Karpas-422 (cell line): ENCODE results near the gene C14orf180. TPM values are rescaled to one million over a fixed set of nuclear protein-coding genes. Genes with fewer than 3 reads are reported as not detected.

Experiments
- DNase-seq: peaks from one replicate; pipeline ENCODE4 v3.0.0-alpha.2; 2015
- H2AFZ ChIP-seq: fragments of 200-600 bp; sonication (generic); 2 replicates; pipeline ENCODE4 v1.6.1; 2014; ENCODE audit warnings: antibody characterized with exemption, low read length, mixed read lengths
- H3K27ac ChIP-seq: fragments of 200-600 bp; sonication (generic); 2 replicates; pipeline ENCODE4 v1.5.1; 2014; ENCODE audit warnings: mild to moderate bottlenecking, low read length, moderate library complexity
- H3K27me3 ChIP-seq: fragments of 200-600 bp; sonication (generic); 2 replicates; pipeline ENCODE4 v1.6.1; 2014; ENCODE audit warnings: low read length, mixed read lengths
- H3K36me3 ChIP-seq: fragments of 200-600 bp; sonication (generic); 2 replicates; pipeline ENCODE4 v1.6.1; 2014; ENCODE audit warnings: low read length, mixed read lengths; ENCODE audit not compliant: insufficient read depth
- H3K4me1 ChIP-seq: fragments of 200-600 bp; sonication (generic); 2 replicates; pipeline ENCODE4 v1.6.1; 2014; ENCODE audit warnings: mild to moderate bottlenecking, low read length, mixed read lengths
- H3K4me2 ChIP-seq: fragments of 200-600 bp; sonication (generic); 2 replicates; pipeline ENCODE4 v1.6.1; 2014; ENCODE audit warnings: low read length, low read depth, mild to moderate bottlenecking; ENCODE audit not compliant: poor library complexity, severe bottlenecking
- H3K4me3 ChIP-seq: fragments of 200-600 bp; sonication (generic); 2 replicates; pipeline ENCODE4 v1.5.1; 2014; ENCODE audit warnings: mild to moderate bottlenecking, antibody characterized with exemption, low read length, mixed read lengths
- H3K79me2 ChIP-seq: fragments of 200-600 bp; sonication (generic); 2 replicates; pipeline ENCODE4 v1.6.1; 2014; ENCODE audit warnings: mild to moderate bottlenecking, low read length, mixed read lengths
- H3K9ac ChIP-seq: fragments of 200-600 bp; sonication (generic); 2 replicates; pipeline ENCODE4 v1.6.0; 2014; ENCODE audit warnings: low read length
- H3K9me2 ChIP-seq: fragments of 200-600 bp; sonication (generic), shearing (Covaris generic); replicated peaks from 2 replicates; pipeline ENCODE4 v1.6.0; 2014; ENCODE audit warnings: mild to moderate bottlenecking, low read length, moderate library complexity; ENCODE audit not compliant: insufficient read depth
- H3K9me3 ChIP-seq: fragments of 300-700, 200-600 bp; sonication (generic); 2 replicates; pipeline ENCODE4 v1.6.1; 2014; ENCODE audit warnings: low read length, mixed read lengths
- H4K20me1 ChIP-seq: fragments of 200-600 bp; sonication (generic); 2 replicates; pipeline ENCODE4 v1.6.1; 2014; ENCODE audit warnings: mild to moderate bottlenecking, antibody characterized with exemption, low read length, low read depth; ENCODE audit not compliant: insufficient read depth
- total RNA-seq: library from RNA; depleted of rRNA; stranded (reverse); fragments of >200 nt; shearing (Covaris generic); gene quantifications from 2 replicates; pipeline ENCODE4 v1.2.3, GENCODE V29; 2014; ENCODE audit warnings: low replicate concordance

Gene C14orf180
- total RNA-seq, 1 experiment from 2014 or later, result not detected

DNA sequence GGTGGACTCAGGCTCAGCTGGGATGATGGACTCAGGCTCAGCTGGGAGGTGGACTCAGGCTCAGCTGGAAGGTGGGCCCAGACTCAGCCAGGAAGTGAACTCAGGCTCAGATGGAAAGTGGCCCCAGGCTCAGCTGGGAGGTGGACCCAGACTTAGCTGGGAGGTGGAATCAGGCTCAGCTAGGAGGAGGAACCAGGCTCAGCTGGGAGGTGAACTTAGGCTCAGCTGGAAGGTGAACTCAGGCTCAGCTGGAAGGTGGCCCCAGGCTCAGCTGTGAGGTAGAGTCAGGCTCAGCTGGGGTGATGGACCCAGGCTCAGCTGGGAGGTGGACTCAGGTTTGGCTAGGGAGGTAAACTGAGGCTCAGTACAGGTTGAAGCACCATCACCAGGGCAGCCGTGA lies 21.8 kb upstream of the C14orf180 start:
- H3K36me3 ChIP-seq, result no peaks in the 10 kb centered on the region; the same call in 1 of the 2 replicates
- no peaks in the 10 kb centered on the region for H3K27me3 ChIP-seq
- H3K4me1 ChIP-seq, result peaks cover 98% of the 10 kb centered on the region
- peak overlapping the region; percentile 96 for H3K27ac ChIP-seq
- no peaks in the 10 kb centered on the region for H3K9me2 ChIP-seq
- H3K4me2 ChIP-seq, result peak overlapping the region; percentile 69
- H3K79me2 ChIP-seq, result peaks cover 49% of the 10 kb centered on the region
- H2AFZ ChIP-seq, result no peak overlapping the region
- H3K9me3 ChIP-seq, result no peaks in the 10 kb centered on the region
- DNase-seq, result peak; percentile 60
- H3K4me3 ChIP-seq, result peak overlapping the region; percentile 62
- no peaks in the 10 kb centered on the region for H4K20me1 ChIP-seq
- H3K9ac ChIP-seq, result peak overlapping the region; percentile 80

DNA sequence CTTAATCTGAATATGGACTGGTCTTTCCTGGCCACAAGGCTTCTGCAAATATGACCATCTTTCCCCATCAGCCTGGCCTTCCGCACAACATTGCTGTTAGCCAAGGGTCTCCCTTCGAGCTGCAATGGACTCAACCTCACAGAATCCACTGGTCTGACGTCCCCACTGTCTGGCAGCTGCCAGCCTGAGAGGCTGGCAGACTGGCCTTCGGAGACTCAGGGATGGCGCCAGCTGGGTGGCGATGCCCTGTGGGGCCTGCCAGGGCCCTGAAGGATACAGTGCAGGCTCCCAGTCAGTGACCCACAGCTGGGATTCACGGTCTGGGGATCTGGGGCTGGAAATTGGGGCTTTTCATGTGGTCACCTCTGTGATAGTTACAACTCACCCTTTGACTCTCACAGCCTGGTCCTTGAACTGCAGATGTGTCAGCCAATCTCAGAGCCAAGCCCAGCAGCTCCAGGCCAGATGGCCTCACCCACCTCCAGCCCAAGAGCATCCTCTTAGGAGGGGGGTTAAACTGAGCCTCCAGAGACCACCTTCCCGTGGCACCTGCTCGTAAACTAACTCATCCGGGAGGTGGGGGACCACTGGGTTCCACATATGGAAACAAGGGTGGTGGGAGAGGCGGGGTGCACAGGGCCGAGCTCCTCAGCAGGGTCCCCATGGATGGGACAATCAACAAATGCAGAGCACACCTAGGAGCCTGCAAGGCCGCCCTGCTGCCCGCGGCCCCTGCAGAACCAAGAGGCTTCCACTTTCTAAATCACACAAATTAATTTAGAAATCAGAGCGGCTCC lies 21.1 kb upstream of the C14orf180 start:
- DNase-seq, result peak; percentile 89
- H3K4me2 ChIP-seq, result peak overlapping the region; percentile 69
- H3K27me3 ChIP-seq, result no peaks in the 10 kb centered on the region
- H3K9me2 ChIP-seq, result no peaks in the 10 kb centered on the region
- peak overlapping the region; percentile 62 for H3K4me3 ChIP-seq
- H3K9ac ChIP-seq, result peak overlapping the region; percentile 80
- H3K79me2 ChIP-seq, result peaks cover 49% of the 10 kb centered on the region
- no peaks in the 10 kb centered on the region for H3K9me3 ChIP-seq
- peak overlapping the region; percentile 96 for H3K27ac ChIP-seq
- H3K36me3 ChIP-seq, result no peaks in the 10 kb centered on the region; the same call in 1 of the 2 replicates
- no peaks in the 10 kb centered on the region for H4K20me1 ChIP-seq
- peaks cover 97% of the 10 kb centered on the region for H3K4me1 ChIP-seq
- no peak overlapping the region for H2AFZ ChIP-seq

GRCh38 chr14:104559028-104559803 lies 20.3 kb upstream of the C14orf180 start:
- H2AFZ ChIP-seq, result no peak overlapping the region
- H3K79me2 ChIP-seq, result peaks cover 44% of the 10 kb centered on the region
- DNase-seq, result no peak
- H3K9me2 ChIP-seq, result no peaks in the 10 kb centered on the region
- peak overlapping the region; percentile 80 for H3K9ac ChIP-seq
- peak overlapping the region; percentile 96 for H3K27ac ChIP-seq
- H3K4me2 ChIP-seq, result peak overlapping the region; percentile 69
- no peaks in the 10 kb centered on the region for H4K20me1 ChIP-seq
- no peaks in the 10 kb centered on the region for H3K27me3 ChIP-seq
- peaks cover 97% of the 10 kb centered on the region for H3K4me1 ChIP-seq
- peak overlapping the region; percentile 62 for H3K4me3 ChIP-seq
- no peaks in the 10 kb centered on the region for H3K9me3 ChIP-seq
- H3K36me3 ChIP-seq, result no peaks in the 10 kb centered on the region; the same call in 1 of the 2 replicates

DNA sequence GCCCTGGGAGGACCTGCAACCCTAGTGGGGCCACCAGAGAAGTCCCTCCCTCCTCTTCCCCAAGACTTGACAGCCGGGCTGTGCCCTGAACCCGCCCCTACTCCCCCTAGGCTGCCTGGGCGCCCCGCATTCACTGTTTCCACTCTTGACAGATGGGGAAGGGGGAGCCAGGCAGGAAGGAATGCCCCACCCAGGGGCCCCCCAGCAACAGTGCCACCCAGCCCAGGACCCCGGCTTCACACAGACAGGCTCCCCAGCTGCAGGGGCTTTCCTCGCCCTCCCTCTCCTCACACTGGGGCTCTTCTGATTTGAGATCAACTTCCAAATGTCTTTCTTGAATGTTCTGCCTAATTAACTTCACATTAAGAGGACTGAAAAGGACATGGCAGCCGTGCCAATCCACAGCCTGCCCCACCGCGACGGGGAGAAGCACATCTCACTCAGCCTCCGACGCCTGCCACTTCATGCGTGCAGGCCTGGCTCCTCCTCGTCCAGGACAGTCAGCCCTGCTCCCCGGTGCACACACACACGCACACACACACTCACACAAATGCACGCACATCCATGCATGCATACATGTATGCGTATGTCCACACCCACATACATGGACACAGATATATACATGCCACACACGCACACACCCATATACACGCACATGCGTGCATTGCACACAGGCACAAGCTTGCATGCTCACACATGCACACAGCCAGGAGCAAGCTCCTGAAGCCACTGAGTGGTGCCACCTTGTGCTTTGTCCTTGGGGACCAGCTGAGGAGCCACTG lies 19.6 kb upstream of the C14orf180 start:
- Histone ChIP-seq H4K20me1 (no peaks in the 10 kb centered on the region; the same call in 1 of the 2 replicates), H3K36me3 (no peaks in the 10 kb centered on the region; the same call in 1 of the 2 replicates), H3K79me2 (peaks cover 37% of the 10 kb centered on the region), H3K4me1 (peaks cover 97% of the 10 kb centered on the region), H3K9me3 (no peaks in the 10 kb centered on the region), H3K4me3 (peak overlapping the region; percentile 62), H3K9ac (peak overlapping the region; percentile 80), H2AFZ (no peak overlapping the region), H3K9me2 (no peaks in the 10 kb centered on the region), H3K4me2 (peak overlapping the region; percentile 69), H3K27ac (peak overlapping the region; percentile 96), H3K27me3 (no peaks in the 10 kb centered on the region)
- peak; percentile 90 for DNase-seq

GRCh38 chr14:104560586-104560945 lies 19.0 kb upstream of the C14orf180 start:
- Histone ChIP-seq H3K9me2 (no peaks in the 10 kb centered on the region), H2AFZ (no peak overlapping the region), H3K27ac (peak overlapping the region; percentile 96), H3K9me3 (no peaks in the 10 kb centered on the region), H3K4me2 (peak overlapping the region; percentile 69), H3K36me3 (no peaks in the 10 kb centered on the region; the same call in 1 of the 2 replicates), H3K4me3 (peak overlapping the region; percentile 47; the same call in 1 of the 2 replicates), H4K20me1 (no peaks in the 10 kb centered on the region; the same call in 1 of the 2 replicates), H3K9ac (peak overlapping the region; percentile 80), H3K4me1 (peaks cover 96% of the 10 kb centered on the region), H3K27me3 (no peaks in the 10 kb centered on the region), H3K79me2 (peaks cover 31% of the 10 kb centered on the region)
- DNase-seq, result peak; percentile 82

DNA sequence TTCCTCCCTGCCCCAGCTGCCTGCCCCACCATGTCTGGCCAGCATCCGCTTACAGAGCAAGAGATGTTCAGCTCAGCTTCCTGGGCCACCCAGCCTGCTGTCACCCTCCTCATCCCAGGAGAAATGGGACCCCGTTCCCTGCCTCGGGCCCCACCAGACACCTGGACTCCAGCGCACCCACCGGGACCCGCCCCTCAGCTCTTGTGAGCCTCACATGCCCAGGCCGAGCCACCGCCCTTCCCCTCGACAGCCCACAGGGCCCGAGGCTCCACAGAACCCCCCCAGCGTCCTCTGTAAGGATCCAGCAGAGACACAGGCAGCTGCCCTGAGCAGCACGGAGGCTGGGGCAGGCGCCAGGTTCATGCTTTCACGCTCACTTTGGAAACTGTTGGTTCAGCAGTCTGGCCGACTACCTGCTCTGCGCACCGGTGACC lies 18.4 kb upstream of the C14orf180 start:
- Histone ChIP-seq H3K4me1 (peaks cover 91% of the 10 kb centered on the region), H3K9me2 (no peaks in the 10 kb centered on the region), H3K79me2 (peaks cover 25% of the 10 kb centered on the region), H3K4me3 (peak overlapping the region; percentile 47), H3K27ac (peak overlapping the region; percentile 96), H3K4me2 (peak overlapping the region; percentile 69), H2AFZ (no peak overlapping the region), H3K36me3 (no peaks in the 10 kb centered on the region; the same call in 1 of the 2 replicates), H4K20me1 (no peaks in the 10 kb centered on the region; the same call in 1 of the 2 replicates), H3K9ac (peak overlapping the region; percentile 80), H3K27me3 (no peaks in the 10 kb centered on the region), H3K9me3 (no peaks in the 10 kb centered on the region)
- DNase-seq, result peak; percentile 92

GRCh38 chr14:104561632-104562495 lies 17.7 kb upstream of the C14orf180 start:
- no peaks in the 10 kb centered on the region for H3K9me2 ChIP-seq
- no peak for DNase-seq

More at GRCh38 chr14:104561632-104562495, 17.7 kb upstream of the C14orf180 start:
- Histone ChIP-seq H3K27me3 (no peaks in the 10 kb centered on the region), H3K79me2 (peaks cover 18% of the 10 kb centered on the region), H3K4me2 (peak overlapping the region; percentile 69), H3K9ac (peak overlapping the region; percentile 80), H3K27ac (peak overlapping the region; percentile 96), H3K36me3 (no peaks in the 10 kb centered on the region; the same call in 1 of the 2 replicates), H3K9me3 (no peaks in the 10 kb centered on the region), H3K4me1 (peaks cover 83% of the 10 kb centered on the region), H4K20me1 (no peaks in the 10 kb centered on the region; the same call in 1 of the 2 replicates), H2AFZ (no peak overlapping the region), H3K4me3 (peak overlapping the region; percentile 47)
